Body of pancreas (tissue), 4 donors: ENCODE data around the gene KCND3. TPM values are rescaled to one million over a fixed set of nuclear protein-coding genes. Genes with fewer than 3 reads are reported as not detected.

Experiments
- ATAC-seq: fragments of 150-250 bp; one replicate; pipeline ENCODE4 v1.9.1; 2016
- DNase-seq, 4 donors: peaks; one replicate each; pipeline ENCODE4 v3.0.0-alpha.2; 2019
- H3K27ac ChIP-seq, 4 donors: fragments of 200-600 bp; sonication (generic); 1 replicate in 3 of 4; 2 replicates in 1 of 4; pipeline versions ENCODE4 v1.5.1 to v1.6.1; 2016 to 2019; ENCODE audit warnings: mild to moderate bottlenecking in 1 of 4, mixed read lengths in 1 of 4, moderate library complexity in 1 of 4
- H3K27me3 ChIP-seq, 2 donors: fragments of 200-600 bp; sonication (generic); one replicate each; pipeline ENCODE4 v1.6.0; 2016; ENCODE audit warnings: mild to moderate bottlenecking in 1 of 2
- H3K36me3 ChIP-seq, 2 donors: fragments of 200-600 bp; sonication (generic); replicated peaks in 1 of 2; 2 replicates each; pipeline ENCODE4 v1.5.1; 2016; ENCODE audit warnings: low read depth in 2 of 2; ENCODE audit not compliant: insufficient read depth in 1 of 2
- H3K4me1 ChIP-seq: fragments of 200-600 bp; sonication (generic); one replicate; pipeline ENCODE4 v1.6.0; 2016
- H3K4me3 ChIP-seq, 2 donors: fragments of 200-600 bp; sonication (generic); 1 replicate in 1 of 2; 2 replicates in 1 of 2; pipeline ENCODE4 v1.5.1; 2016 to 2019
- H3K9me3 ChIP-seq, 3 donors: fragments of 200-600 bp; sonication (generic); 1 replicate in 2 of 3; 2 replicates in 1 of 3; pipeline ENCODE4 v1.5.1; 2016
- POLR2A ChIP-seq, 3 donors: fragments of 450-650 bp; IDR thresholded peaks; one replicate each; pipeline ENCODE4 v1.6.1; 2016; ENCODE audit warnings: antibody characterized with exemption in 3 of 3, mild to moderate bottlenecking in 2 of 3
- WGBS, 2 donors: methylation state at CpG; one replicate each; pipeline ENCODE4 v1.1.5; 2017; 5-methylcytosine and 5-hydroxymethylcytosine counted together
- intact Hi-C: fragments of 100-400 bp; cut with DNase I; formaldehyde crosslinking; loops from one replicate; pipeline ENCODE4 v1.15.1; 2023
- total RNA-seq, 2 donors: library from RNA; depleted of rRNA; stranded (reverse); fragments of >200 nt; gene quantifications; one replicate each; pipeline ENCODE4 v1.1.0, GENCODE V29; 2016
- TF ChIP-seq, protein P1 (sequence below), 7 experiments: fragments of 450-650 bp in 4 of 7; fragments of 200-600 bp in 3 of 7; sonication (generic) in 3 of 7; IDR thresholded peaks; one replicate each; pipeline ENCODE4 v1.5.1; 2016 to 2019; ENCODE audit warnings: antibody characterized with exemption in 7 of 7

The KCND3 gene
- total RNA-seq, 2 donors from 2014 or later, result 7.6 to 15.0 TPM

DNA sequence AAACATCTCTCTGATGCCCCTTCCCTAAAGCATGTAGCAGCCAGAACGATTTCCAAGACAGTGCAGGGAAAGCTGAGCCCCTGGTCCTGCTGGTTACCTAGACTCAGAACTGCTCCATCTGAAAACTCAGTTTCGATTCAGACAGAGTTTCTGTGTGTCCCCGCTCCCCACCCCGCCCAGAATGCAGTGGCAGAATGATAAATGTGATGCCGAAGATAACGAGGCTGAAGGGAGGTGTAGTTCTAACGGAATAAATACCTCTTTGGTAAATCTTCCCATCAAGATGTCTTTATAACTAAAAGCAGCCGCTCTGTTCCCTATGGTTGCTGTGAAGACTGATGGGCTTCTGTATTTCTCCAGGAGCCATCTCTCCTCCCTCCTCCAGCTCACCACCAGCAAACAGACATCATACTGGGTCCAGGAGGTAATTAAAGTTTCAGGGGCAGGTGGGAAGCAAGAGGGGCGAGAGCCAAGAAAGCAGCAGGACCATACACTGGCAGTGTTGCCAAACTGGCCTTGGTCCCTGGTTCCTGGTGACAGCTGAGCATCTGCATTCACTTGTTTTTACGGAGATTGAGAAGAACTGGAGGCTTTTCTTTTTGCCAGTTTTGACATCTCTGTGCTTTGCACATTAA, 156.8 kb downstream of the KCND3 start:
- DNase-seq (no peak), ATAC-seq (no peak)
- intact Hi-C loops, result no loop called here
- no peaks in the 10 kb centered on the region for H3K9me3 ChIP-seq
- TF ChIP-seq POLR2A (IDR thresholded peaks at IDR 0.05), result no peak
- TF ChIP-seq, protein P1, sequence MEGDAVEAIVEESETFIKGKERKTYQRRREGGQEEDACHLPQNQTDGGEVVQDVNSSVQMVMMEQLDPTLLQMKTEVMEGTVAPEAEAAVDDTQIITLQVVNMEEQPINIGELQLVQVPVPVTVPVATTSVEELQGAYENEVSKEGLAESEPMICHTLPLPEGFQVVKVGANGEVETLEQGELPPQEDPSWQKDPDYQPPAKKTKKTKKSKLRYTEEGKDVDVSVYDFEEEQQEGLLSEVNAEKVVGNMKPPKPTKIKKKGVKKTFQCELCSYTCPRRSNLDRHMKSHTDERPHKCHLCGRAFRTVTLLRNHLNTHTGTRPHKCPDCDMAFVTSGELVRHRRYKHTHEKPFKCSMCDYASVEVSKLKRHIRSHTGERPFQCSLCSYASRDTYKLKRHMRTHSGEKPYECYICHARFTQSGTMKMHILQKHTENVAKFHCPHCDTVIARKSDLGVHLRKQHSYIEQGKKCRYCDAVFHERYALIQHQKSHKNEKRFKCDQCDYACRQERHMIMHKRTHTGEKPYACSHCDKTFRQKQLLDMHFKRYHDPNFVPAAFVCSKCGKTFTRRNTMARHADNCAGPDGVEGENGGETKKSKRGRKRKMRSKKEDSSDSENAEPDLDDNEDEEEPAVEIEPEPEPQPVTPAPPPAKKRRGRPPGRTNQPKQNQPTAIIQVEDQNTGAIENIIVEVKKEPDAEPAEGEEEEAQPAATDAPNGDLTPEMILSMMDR (IDR thresholded peaks at IDR 0.05), result no peak
- H3K27me3 ChIP-seq, result no peaks in the 10 kb centered on the region
- WGBS, 2 donors, result 74 to 85% methylated on average over 10 of the region's 10 CpGs
- no peak overlapping the region for H3K27ac ChIP-seq
- no peak overlapping the region for H3K4me3 ChIP-seq
- no peaks in the 10 kb centered on the region for H3K36me3 ChIP-seq
- no peaks in the 10 kb centered on the region for H3K4me1 ChIP-seq

DNA sequence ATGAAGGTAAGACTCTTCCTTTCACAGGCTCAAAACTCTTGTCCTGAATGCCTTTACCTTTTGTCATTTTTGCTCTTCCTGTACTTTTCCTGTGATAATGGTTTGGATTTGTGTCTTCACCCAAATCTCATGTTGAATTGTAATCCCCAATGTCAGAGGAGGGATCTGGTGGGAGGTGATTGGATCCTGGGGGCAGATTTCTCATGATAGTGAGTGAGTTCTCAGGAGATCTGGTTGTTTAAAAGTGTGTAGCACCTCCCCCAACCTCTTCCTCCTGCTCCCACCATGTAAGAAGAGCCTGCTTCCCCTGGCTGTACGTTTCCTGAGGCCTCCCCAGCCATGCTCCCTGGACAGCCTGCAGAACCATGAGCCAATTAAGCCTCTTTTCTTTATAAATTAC, 158.3 kb downstream of the KCND3 start:
- ATAC-seq (no peak), DNase-seq (no peak)
- TF ChIP-seq POLR2A (IDR thresholded peaks at IDR 0.05), result no peak
- Histone ChIP-seq H3K27me3 (no peaks in the 10 kb centered on the region), H3K4me3 (no peak overlapping the region), H3K9me3 (no peaks in the 10 kb centered on the region), H3K27ac (no peak overlapping the region), H3K4me1 (no peaks in the 10 kb centered on the region), H3K36me3 (no peaks in the 10 kb centered on the region)
- 25 to 45% methylated on average over 1 of the region's 1 CpG for WGBS, 2 donors
- intact Hi-C loops, result no loop called here

DNA sequence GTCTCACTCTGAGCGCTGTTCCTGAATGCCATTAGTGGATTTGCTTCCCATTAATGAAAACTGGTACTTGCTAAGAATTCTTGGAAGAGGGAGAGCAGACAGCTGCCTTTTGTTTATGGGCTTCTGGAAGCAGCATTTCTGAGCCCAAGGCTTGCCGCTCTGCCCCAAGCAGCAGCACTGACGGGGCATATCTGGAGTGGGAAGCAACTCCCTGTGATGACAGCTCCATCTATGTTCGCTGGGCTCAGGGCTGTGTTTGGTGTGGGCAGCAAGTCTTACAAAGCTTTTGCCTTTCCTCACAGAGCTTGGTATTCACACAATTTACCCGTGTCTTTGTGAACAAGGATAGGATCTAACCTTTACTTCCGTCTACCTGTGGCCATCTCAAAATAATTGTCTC, 161.5 kb downstream of the KCND3 start:
- no peak for ATAC-seq
- TF ChIP-seq POLR2A (IDR thresholded peaks at IDR 0.05), result no peak
- TF ChIP-seq, protein P1 (IDR thresholded peaks at IDR 0.05), result no peak

DNA sequence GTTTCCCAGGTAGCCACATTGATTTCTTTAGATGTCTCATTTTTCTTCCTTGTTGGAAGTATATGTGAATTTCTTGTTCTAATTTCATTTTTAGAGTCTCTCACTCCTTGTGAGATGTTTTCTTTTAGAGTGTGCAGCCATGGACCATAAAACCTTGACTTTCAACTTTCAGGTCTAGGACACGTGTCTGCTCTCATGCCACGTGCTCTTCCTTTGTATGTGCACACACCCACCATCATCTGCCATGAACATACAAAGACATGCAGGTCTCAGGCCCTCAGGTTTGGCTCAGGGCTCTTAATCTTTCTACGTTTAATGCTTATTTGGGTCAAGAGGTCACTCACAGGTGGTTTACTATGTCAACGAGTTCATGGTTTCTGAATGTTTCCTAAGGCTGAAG, 163.2 kb downstream of the KCND3 start:
- intact Hi-C loops, result no loop called here
- Histone ChIP-seq H3K9me3 (no peaks in the 10 kb centered on the region), H3K4me1 (no peaks in the 10 kb centered on the region), H3K36me3 (no peaks in the 10 kb centered on the region), H3K27ac (no peak overlapping the region), H3K27me3 (no peaks in the 10 kb centered on the region), H3K4me3 (no peak overlapping the region)
- 58 to 70% methylated on average over 4 of the region's 4 CpGs for WGBS, 2 donors
- ATAC-seq (no peak), DNase-seq (no peak)
- TF ChIP-seq, protein P1 (IDR thresholded peaks at IDR 0.05), result no peak
- no peak for TF ChIP-seq POLR2A (IDR thresholded peaks at IDR 0.05)

More for the DNA sequence above, 161.5 kb downstream of the KCND3 start:
- intact Hi-C loops, result no loop called here
- DNase-seq, result no peak
- 74 to 77% methylated on average over 6 of the region's 6 CpGs for WGBS, 2 donors
- Histone ChIP-seq H3K27ac (no peak overlapping the region), H3K27me3 (no peaks in the 10 kb centered on the region), H3K4me3 (no peak overlapping the region), H3K4me1 (no peaks in the 10 kb centered on the region), H3K36me3 (no peaks in the 10 kb centered on the region), H3K9me3 (no peaks in the 10 kb centered on the region)

DNA sequence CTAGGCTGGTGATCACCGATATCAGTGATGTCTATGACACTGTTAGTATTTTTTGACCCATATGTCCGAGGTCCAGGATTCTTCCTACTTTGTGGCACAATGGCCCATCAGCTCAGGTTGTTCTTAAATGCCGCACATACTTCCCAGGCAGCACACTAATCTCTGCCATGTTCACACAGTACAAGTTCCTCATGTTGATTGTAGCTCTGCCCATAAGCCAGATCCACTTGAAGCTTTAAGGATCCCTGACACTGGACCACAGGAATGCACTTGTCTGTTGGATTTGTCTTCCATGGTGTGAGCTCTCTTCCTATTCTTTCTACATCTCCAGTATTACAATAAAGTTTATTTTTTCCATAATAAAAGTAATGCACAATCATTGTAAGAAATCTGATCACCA, 164.3 kb downstream of the KCND3 start:
- H3K9me3 ChIP-seq, result no peaks in the 10 kb centered on the region
- H3K27ac ChIP-seq, result no peak overlapping the region
- ATAC-seq (no peak), DNase-seq (no peak)
- intact Hi-C loops, result no loop called here
- no peaks in the 10 kb centered on the region for H3K27me3 ChIP-seq
- H3K4me1 ChIP-seq, result no peaks in the 10 kb centered on the region
- H3K36me3 ChIP-seq, result no peaks in the 10 kb centered on the region
- WGBS, 2 donors, result 84 to 86% methylated on average over 3 of the region's 3 CpGs
- TF ChIP-seq POLR2A (IDR thresholded peaks at IDR 0.05), result no peak
- TF ChIP-seq, protein P1 (IDR thresholded peaks at IDR 0.05), result no peak
- H3K4me3 ChIP-seq, result no peak overlapping the region
